Stimulated activated CD8-positive, alpha-beta memory T cell treated with anti-CD3 and anti-CD28 coated beads, Interleukin-15, amount 100 ng/mL, for 24 hours (primary cell): Measurements from ENCODE around the gene SH3BP5L.
"Not testable (repeated sequence)": the region's sequence is repeated elsewhere in the genome, so short reads cannot be mapped to it uniquely, and the experiment has no call there.

Experiments
- DNase-seq: peaks from one replicate; pipeline ENCODE4 v3.0.0-alpha.2; 2020; ENCODE audit warnings: low read depth

SH3BP5L gene

GRCh38 chr1:248850536-248851251, 25.0 kb upstream of the SH3BP5L start:
- DNase-seq, result no peak

GRCh38 chr1:248850124-248850523, 24.4 kb upstream of the SH3BP5L start:
- no peak for DNase-seq

GRCh38 chr1:248849637-248850036, 23.9 kb upstream of the SH3BP5L start:
- no peak for DNase-seq

- no peak for DNase-seq
Observed at GRCh38 chr1:248849152-248849551, 23.4 kb upstream of the SH3BP5L start.

- no peak for DNase-seq
Observed at GRCh38 chr1:248848602-248849001, 22.9 kb upstream of the SH3BP5L start.

GRCh38 chr1:248847956-248848561, 22.3 kb upstream of the SH3BP5L start:
- no peak for DNase-seq

- DNase-seq, result no peak
Observed at GRCh38 chr1:248847181-248847955, 21.7 kb upstream of the SH3BP5L start.

- DNase-seq, result no peak
Observed at GRCh38 chr1:248844526-248844925, 18.8 kb upstream of the SH3BP5L start.

GRCh38 chr1:248843687-248844086, 18.0 kb upstream of the SH3BP5L start:
- no peak for DNase-seq

GRCh38 chr1:248842781-248843331, 17.1 kb upstream of the SH3BP5L start:
- no peak for DNase-seq

GRCh38 chr1:248841702-248842395, 16.1 kb upstream of the SH3BP5L start:
- no peak for DNase-seq

- no peak for DNase-seq
Observed at GRCh38 chr1:248840946-248841345, 15.2 kb upstream of the SH3BP5L start.

- no peak for DNase-seq
Observed at GRCh38 chr1:248839168-248839555, 13.4 kb upstream of the SH3BP5L start.

GRCh38 chr1:248838357-248839167, 12.8 kb upstream of the SH3BP5L start:
- DNase-seq, result peak; percentile 65

GRCh38 chr1:248837781-248838356, 12.2 kb upstream of the SH3BP5L start, which contains the start of gene ZNF672:
TSS of gene ZNF672 (plus strand) at chr1:248838224. CDS start at chr1:248847275, 9,051 bp downstream.
- peak; percentile 79 for DNase-seq

GRCh38 chr1:248837045-248837780, 11.5 kb upstream of the SH3BP5L start:
- DNase-seq, result no peak

- DNase-seq, result no peak
Observed at GRCh38 chr1:248834343-248834940, 8.7 kb upstream of the SH3BP5L start.

- DNase-seq, result no peak
Observed at GRCh38 chr1:248831842-248832241, 6.1 kb upstream of the SH3BP5L start.

- DNase-seq, result not testable (repeated sequence)
Observed at GRCh38 chr1:248830718-248831017, 5.0 kb upstream of the SH3BP5L start.

- no peak for DNase-seq
Observed at GRCh38 chr1:248828845-248829244, 3.1 kb upstream of the SH3BP5L start.
